HG02763 (cell line): ENCODE results near the gene TSEN34.
"Not testable (repeated sequence)": the region's sequence is repeated elsewhere in the genome, so short reads cannot be mapped to it uniquely, and the experiment has no call there.

Source experiments
- ATAC-seq: cut with Tn5 transposase; IDR thresholded peaks from one replicate; pipeline ENCODE4 v1.9.1; 2021; ENCODE audit warnings: mild to moderate bottlenecking, moderate library complexity; ENCODE audit not compliant: unreplicated experiment

Gene TSEN34

GRCh38 chr19:54160182-54160811 is 30.8 kb upstream of the TSEN34 start:
- ATAC-seq = no peak

GRCh38 chr19:54160854-54161253 is 30.3 kb upstream of the TSEN34 start:
- no peak for ATAC-seq

GRCh38 chr19:54162241-54162805 is 28.8 kb upstream of the TSEN34 start:
- ATAC-seq = no peak

- no peak for ATAC-seq
Observed at GRCh38 chr19:54162884-54163283, 28.2 kb upstream of the TSEN34 start.

- ATAC-seq = no peak
Observed at GRCh38 chr19:54164369-54165068, 26.6 kb upstream of the TSEN34 start.

GRCh38 chr19:54165222-54165621 is 25.9 kb upstream of the TSEN34 start:
- no peak for ATAC-seq

GRCh38 chr19:54168174-54168917 is 22.8 kb upstream of the TSEN34 start:
- no peak for ATAC-seq

- no peak for ATAC-seq
Observed at GRCh38 chr19:54169149-54169740, 21.9 kb upstream of the TSEN34 start.

GRCh38 chr19:54171736-54172431 is 19.2 kb upstream of the TSEN34 start:
- ATAC-seq = not testable (repeated sequence)

GRCh38 chr19:54172471-54173358 is 18.4 kb upstream of the TSEN34 start, which contains the start of gene TMC4:
Gene TMC4 (minus strand): TSS chr19:54173160. CDS start chr19:54173117, 43 bp downstream.
- no peak for ATAC-seq

GRCh38 chr19:54173359-54173699 is 17.8 kb upstream of the TSEN34 start:
- ATAC-seq = no peak

- no peak for ATAC-seq
Observed at GRCh38 chr19:54173951-54174834, 16.9 kb upstream of the TSEN34 start.

GRCh38 chr19:54178581-54179261 is 12.4 kb upstream of the TSEN34 start:
- ATAC-seq = no peak

- no peak for ATAC-seq
Observed at GRCh38 chr19:54179262-54179852, 11.8 kb upstream of the TSEN34 start.

- no peak for ATAC-seq
Observed at GRCh38 chr19:54179921-54180461, 11.1 kb upstream of the TSEN34 start.

- no peak for ATAC-seq
Observed at GRCh38 chr19:54180691-54181091, 10.4 kb upstream of the TSEN34 start.

- not testable (repeated sequence) for ATAC-seq
Observed at GRCh38 chr19:54181894-54182293, 9.2 kb upstream of the TSEN34 start.
